ENCODE results near the gene NLN.

NLN gene

GRCh38 chr5:65721720-65722574, at the start of gene NLN, which contains the start of gene SGTB:
NLN (plus strand) TSS chr5:65722205; CDS start chr5:65722374, 169 bp downstream.
SGTB (minus strand) TSS chr5:65722109; CDS start chr5:65720807, 1,302 bp downstream.
- TF ChIP-seq GATA3 (IDR thresholded peaks at IDR 0.05; ENCODE audit: low read depth, low read length) (no peak), GATA2 (IDR thresholded peaks at IDR 0.05; ENCODE audit: low read depth, low read length) (no peak)

- TF ChIP-seq GATA3 (IDR thresholded peaks at IDR 0.05; ENCODE audit: low read depth, low read length) (no peak), GATA2 (IDR thresholded peaks at IDR 0.05; ENCODE audit: low read depth, low read length) (no peak)
Observed at GRCh38 chr5:65672796-65673195, 49.2 kb upstream of the NLN start.

- no peak for TF ChIP-seq GATA3 (IDR thresholded peaks at IDR 0.05; ENCODE audit: low read depth, low read length)
- TF ChIP-seq GATA2 (IDR thresholded peaks at IDR 0.05; ENCODE audit: low read depth, low read length) = no peak
Observed at GRCh38 chr5:65674749-65675148, 47.3 kb upstream of the NLN start.

GRCh38 chr5:65682148-65682547, 39.9 kb upstream of the NLN start:
- TF ChIP-seq GATA3 (IDR thresholded peaks at IDR 0.05; ENCODE audit: low read depth, low read length) (no peak), GATA2 (IDR thresholded peaks at IDR 0.05; ENCODE audit: low read depth, low read length) (no peak)

- no peak for TF ChIP-seq GATA2 (IDR thresholded peaks at IDR 0.05; ENCODE audit: low read depth, low read length)
- TF ChIP-seq GATA3 (IDR thresholded peaks at IDR 0.05; ENCODE audit: low read depth, low read length) = no peak
Observed at GRCh38 chr5:65693121-65693520, 28.9 kb upstream of the NLN start.

GRCh38 chr5:65695162-65695755, 26.7 kb upstream of the NLN start:
- TF ChIP-seq GATA3 (IDR thresholded peaks at IDR 0.05; ENCODE audit: low read depth, low read length) (no peak), GATA2 (IDR thresholded peaks at IDR 0.05; ENCODE audit: low read depth, low read length) (0 out of 2 replicates have a peak, but pooled peaks have one; percentile 23)

GRCh38 chr5:65695896-65696295, 26.1 kb upstream of the NLN start:
- TF ChIP-seq GATA3 (IDR thresholded peaks at IDR 0.05; ENCODE audit: low read depth, low read length) (no peak), GATA2 (IDR thresholded peaks at IDR 0.05; ENCODE audit: low read depth, low read length) (no peak)

GRCh38 chr5:65696892-65697291, 25.1 kb upstream of the NLN start:
- TF ChIP-seq GATA3 (IDR thresholded peaks at IDR 0.05; ENCODE audit: low read depth, low read length) = no peak
- TF ChIP-seq GATA2 (IDR thresholded peaks at IDR 0.05; ENCODE audit: low read depth, low read length) = no peak

- no peak for TF ChIP-seq GATA2 (IDR thresholded peaks at IDR 0.05; ENCODE audit: low read depth, low read length)
Observed at GRCh38 chr5:65699338-65699737, 22.7 kb upstream of the NLN start.

GRCh38 chr5:65702036-65702435, 20.0 kb upstream of the NLN start:
- no peak for TF ChIP-seq GATA3 (IDR thresholded peaks at IDR 0.05; ENCODE audit: low read depth, low read length)
- no peak for TF ChIP-seq GATA2 (IDR thresholded peaks at IDR 0.05; ENCODE audit: low read depth, low read length)

GRCh38 chr5:65704621-65705239, 17.3 kb upstream of the NLN start:
- TF ChIP-seq GATA3 (IDR thresholded peaks at IDR 0.05; ENCODE audit: low read depth, low read length) = peak; percentile 100
- peak; percentile 100 for TF ChIP-seq GATA2 (IDR thresholded peaks at IDR 0.05; ENCODE audit: low read depth, low read length)

- TF ChIP-seq GATA3 (IDR thresholded peaks at IDR 0.05; ENCODE audit: low read depth, low read length) (no peak), GATA2 (IDR thresholded peaks at IDR 0.05; ENCODE audit: low read depth, low read length) (no peak)
Observed at GRCh38 chr5:65707663-65708062, 14.3 kb upstream of the NLN start.

GRCh38 chr5:65708145-65708544, 13.9 kb upstream of the NLN start:
- TF ChIP-seq GATA3 (IDR thresholded peaks at IDR 0.05; ENCODE audit: low read depth, low read length) (no peak), GATA2 (IDR thresholded peaks at IDR 0.05; ENCODE audit: low read depth, low read length) (no peak)

- TF ChIP-seq GATA3 (IDR thresholded peaks at IDR 0.05; ENCODE audit: low read depth, low read length) = no peak
- TF ChIP-seq GATA2 (IDR thresholded peaks at IDR 0.05; ENCODE audit: low read depth, low read length) = no peak
Observed at GRCh38 chr5:65718576-65719310, 3.3 kb upstream of the NLN start.
